GM12878 (cell line): ENCODE data around the gene CTSC. TPM values are rescaled to one million over a fixed set of nuclear protein-coding genes. Genes with fewer than 3 reads are reported as not detected.

Source experiments
- ATF3 ChIP-seq: IDR thresholded peaks from 2 replicates; pipeline ENCODE4 v1.6.1; 2011; ENCODE audit warnings: low read depth, mild to moderate bottlenecking, low read length, moderate library complexity, borderline replicate concordance; ENCODE audit errors: extremely low read depth
- CHD4 ChIP-seq: fragments of 200-600 bp; sonication (generic); IDR thresholded peaks from 2 replicates; pipeline ENCODE4 v1.6.1; 2016; ENCODE audit warnings: mild to moderate bottlenecking
- IKZF1 ChIP-seq: fragments of 450-650 bp; conservative IDR thresholded peaks from 2 replicates; pipeline ENCODE4 v1.6.1; 2017; ENCODE audit warnings: antibody characterized with exemption, mild to moderate bottlenecking
- RAD51 ChIP-seq: fragments of 450-650 bp; IDR thresholded peaks from 2 replicates; pipeline ENCODE4 v1.6.1; 2016; ENCODE audit warnings: moderate library complexity, mild to moderate bottlenecking, inconsistent platforms
- TCF7 ChIP-seq: IDR thresholded peaks from 2 replicates; pipeline ENCODE4 v1.6.1; 2014; ENCODE audit warnings: antibody characterized with exemption, borderline replicate concordance
- WRNIP1 ChIP-seq: IDR thresholded peaks from 2 replicates; pipeline ENCODE4 v1.6.1; 2011; ENCODE audit warnings: low read depth, low read length, improper control_type of control experiment, borderline replicate concordance
- polyA plus RNA-seq, 11 experiments: library from polyadenylated mRNA; depleted of rRNA in 4 of 11; unstranded in 6 of 11; stranded (reverse) in 5 of 11; fragments of >200 nt; fragmentation: Nextera tagmentation in 4 of 11; fragmentation: Illumina TruSeq in 1 of 11; extraction: Ambion mirVana in 4 of 11; extraction: Trizol in 1 of 11; gene quantifications; 1 replicate in 1 of 11; 2 replicates in 10 of 11; pipeline versions ENCODE4 v1.2.1 to v1.2.3, GENCODE V29; 2011 to 2016; ENCODE audit warnings: inconsistent platforms in 2 of 11, missing spikeins in 2 of 11, low read depth in 1 of 11
- total RNA-seq, 4 experiments: library from RNA; depleted of rRNA in 3 of 4; stranded (reverse); fragments of >200 nt in 3 of 4; fragmentation: Illumina TruSeq in 1 of 4; extraction: Trizol in 1 of 4; gene quantifications; 2 replicates each; pipeline versions ENCODE4 v1.2.1 to v1.2.3, GENCODE V29; 2013 to 2021
- TF ChIP-seq, protein P1 (sequence below): fragments of 450-650 bp; formaldehyde crosslinking; IDR thresholded peaks from 2 replicates; pipeline ENCODE4 v1.4.0; 2020; ENCODE audit warnings: mild to moderate bottlenecking, moderate library complexity
- TF ChIP-seq, protein P2 (sequence below): fragments of 450-650 bp; IDR thresholded peaks from 2 replicates; pipeline ENCODE4 v1.6.1; 2017; ENCODE audit warnings: mild to moderate bottlenecking, moderate library complexity

The CTSC gene
- total and polyA plus RNA-seq, 10 of the 15 experiments (the other 5 are each of a cell fraction or from before 2014, with no cell fraction given), result 289 to 1,123 (median 430) TPM

- TF ChIP-seq TCF7 (no peak; the same call in none of the 2 replicates), CHD4 (no peak), IKZF1 (peak; percentile 97), WRNIP1 (peak; percentile 94; the same call in 1 of the 2 replicates), ATF3 (no peak), RAD51 (0 out of 2 replicates have a peak, but pooled peaks have one; percentile 42)
- TF ChIP-seq, protein P1, sequence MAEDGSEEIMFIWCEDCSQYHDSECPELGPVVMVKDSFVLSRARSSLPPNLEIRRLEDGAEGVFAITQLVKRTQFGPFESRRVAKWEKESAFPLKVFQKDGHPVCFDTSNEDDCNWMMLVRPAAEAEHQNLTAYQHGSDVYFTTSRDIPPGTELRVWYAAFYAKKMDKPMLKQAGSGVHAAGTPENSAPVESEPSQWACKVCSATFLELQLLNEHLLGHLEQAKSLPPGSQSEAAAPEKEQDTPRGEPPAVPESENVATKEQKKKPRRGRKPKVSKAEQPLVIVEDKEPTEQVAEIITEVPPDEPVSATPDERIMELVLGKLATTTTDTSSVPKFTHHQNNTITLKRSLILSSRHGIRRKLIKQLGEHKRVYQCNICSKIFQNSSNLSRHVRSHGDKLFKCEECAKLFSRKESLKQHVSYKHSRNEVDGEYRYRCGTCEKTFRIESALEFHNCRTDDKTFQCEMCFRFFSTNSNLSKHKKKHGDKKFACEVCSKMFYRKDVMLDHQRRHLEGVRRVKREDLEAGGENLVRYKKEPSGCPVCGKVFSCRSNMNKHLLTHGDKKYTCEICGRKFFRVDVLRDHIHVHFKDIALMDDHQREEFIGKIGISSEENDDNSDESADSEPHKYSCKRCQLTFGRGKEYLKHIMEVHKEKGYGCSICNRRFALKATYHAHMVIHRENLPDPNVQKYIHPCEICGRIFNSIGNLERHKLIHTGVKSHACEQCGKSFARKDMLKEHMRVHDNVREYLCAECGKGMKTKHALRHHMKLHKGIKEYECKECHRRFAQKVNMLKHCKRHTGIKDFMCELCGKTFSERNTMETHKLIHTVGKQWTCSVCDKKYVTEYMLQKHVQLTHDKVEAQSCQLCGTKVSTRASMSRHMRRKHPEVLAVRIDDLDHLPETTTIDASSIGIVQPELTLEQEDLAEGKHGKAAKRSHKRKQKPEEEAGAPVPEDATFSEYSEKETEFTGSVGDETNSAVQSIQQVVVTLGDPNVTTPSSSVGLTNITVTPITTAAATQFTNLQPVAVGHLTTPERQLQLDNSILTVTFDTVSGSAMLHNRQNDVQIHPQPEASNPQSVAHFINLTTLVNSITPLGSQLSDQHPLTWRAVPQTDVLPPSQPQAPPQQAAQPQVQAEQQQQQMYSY (CRISPR knock-in tag), result no peak
- TF ChIP-seq, protein P2, sequence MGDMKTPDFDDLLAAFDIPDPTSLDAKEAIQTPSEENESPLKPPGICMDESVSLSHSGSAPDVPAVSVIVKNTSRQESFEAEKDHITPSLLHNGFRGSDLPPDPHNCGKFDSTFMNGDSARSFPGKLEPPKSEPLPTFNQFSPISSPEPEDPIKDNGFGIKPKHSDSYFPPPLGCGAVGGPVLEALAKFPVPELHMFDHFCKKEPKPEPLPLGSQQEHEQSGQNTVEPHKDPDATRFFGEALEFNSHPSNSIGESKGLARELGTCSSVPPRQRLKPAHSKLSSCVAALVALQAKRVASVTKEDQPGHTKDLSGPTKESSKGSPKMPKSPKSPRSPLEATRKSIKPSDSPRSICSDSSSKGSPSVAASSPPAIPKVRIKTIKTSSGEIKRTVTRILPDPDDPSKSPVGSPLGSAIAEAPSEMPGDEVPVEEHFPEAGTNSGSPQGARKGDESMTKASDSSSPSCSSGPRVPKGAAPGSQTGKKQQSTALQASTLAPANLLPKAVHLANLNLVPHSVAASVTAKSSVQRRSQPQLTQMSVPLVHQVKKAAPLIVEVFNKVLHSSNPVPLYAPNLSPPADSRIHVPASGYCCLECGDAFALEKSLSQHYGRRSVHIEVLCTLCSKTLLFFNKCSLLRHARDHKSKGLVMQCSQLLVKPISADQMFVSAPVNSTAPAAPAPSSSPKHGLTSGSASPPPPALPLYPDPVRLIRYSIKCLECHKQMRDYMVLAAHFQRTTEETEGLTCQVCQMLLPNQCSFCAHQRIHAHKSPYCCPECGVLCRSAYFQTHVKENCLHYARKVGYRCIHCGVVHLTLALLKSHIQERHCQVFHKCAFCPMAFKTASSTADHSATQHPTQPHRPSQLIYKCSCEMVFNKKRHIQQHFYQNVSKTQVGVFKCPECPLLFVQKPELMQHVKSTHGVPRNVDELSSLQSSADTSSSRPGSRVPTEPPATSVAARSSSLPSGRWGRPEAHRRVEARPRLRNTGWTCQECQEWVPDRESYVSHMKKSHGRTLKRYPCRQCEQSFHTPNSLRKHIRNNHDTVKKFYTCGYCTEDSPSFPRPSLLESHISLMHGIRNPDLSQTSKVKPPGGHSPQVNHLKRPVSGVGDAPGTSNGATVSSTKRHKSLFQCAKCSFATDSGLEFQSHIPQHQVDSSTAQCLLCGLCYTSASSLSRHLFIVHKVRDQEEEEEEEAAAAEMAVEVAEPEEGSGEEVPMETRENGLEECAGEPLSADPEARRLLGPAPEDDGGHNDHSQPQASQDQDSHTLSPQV, result 0 out of 2 replicates have a peak, but pooled peaks have one; percentile 59
Observed at GRCh38 chr11:88301488-88302140, 35.9 kb downstream of the CTSC start (continued).
